NCI-H1436 (cell line): Measurements from ENCODE around the gene CAMK2D.

ENCODE experiments used
- DNase-seq: peaks from one replicate; lab custom pipeline; 2025; lab: John Stamatoyannopoulos, UW

The CAMK2D gene

GRCh38 chr4:113604955-113605354 lies 156.6 kb downstream of the CAMK2D start:
- DNase-seq = no peak

DNA sequence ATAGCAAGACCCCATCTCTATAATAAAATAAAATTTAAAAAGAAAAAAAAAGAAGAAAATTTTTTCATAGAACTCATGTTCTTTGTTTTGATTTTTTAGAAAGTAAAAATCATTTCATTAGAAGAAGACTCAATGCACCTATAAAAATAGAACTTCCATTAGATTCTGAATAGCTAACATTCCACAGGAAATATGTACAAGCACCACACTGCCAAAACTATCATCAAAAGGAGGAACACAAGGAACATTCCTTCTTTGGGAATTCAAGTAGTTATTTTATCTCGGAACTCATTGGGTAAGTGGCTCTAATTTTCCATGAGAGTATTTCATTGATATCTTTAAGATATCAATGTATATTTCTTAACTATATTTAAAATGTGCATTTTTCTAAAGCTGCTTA lies 157.6 kb downstream of the CAMK2D start:
- DNase-seq = no peak

DNA sequence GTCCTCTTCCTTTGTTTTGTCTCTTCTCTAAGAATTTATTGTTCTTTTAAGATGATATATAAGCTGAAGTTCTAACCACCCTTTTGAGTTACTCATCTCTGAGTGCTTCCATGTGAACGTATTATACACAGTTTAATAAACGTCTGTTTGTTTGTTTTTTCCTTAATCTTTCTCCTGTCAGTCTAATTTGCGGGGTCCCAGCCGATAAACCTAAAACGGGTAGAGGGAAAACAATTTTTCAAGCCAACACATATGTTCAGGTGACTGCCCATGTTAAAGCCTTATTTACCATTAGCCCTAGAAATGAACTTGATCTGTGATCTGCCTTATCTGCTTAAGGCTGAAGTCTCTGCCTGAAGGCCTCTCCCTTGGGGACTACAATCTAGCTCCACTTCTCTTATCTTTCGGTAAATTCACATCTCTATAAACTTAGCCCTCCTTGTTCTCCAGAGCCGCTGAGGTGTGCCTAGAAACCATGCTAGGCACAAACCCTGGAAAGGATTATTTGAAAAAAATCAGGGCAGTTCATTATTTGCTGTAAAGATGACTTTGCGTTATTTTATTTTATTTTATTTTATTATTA lies 158.8 kb downstream of the CAMK2D start:
- no peak for DNase-seq

- no peak for DNase-seq
Observed at GRCh38 chr4:113601636-113602035, 159.9 kb downstream of the CAMK2D start.

DNA sequence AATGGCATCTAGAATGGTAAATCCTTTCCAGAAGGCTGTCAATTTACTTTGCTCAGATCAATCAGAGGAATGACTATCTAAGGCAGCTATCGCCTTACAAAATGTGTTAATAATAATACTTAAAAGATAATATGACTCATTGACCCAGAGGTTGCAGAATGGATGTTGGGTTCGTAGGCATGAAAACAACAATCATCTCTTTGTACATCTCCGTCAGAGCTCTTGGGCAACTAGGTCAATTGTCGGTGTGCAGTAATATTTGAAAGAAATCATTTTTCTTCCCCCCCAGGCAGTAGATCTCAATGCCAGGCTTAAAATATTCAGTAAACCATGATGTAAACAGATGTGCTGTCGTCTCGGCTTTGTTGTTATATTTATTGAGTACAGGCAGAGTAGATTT lies 165.1 kb downstream of the CAMK2D start:
- DNase-seq = no peak

GRCh38 chr4:113594231-113594556 lies 167.3 kb downstream of the CAMK2D start:
- DNase-seq = no peak

GRCh38 chr4:113593400-113594230 lies 167.9 kb downstream of the CAMK2D start:
- DNase-seq = no peak

- DNase-seq = no peak
Observed at GRCh38 chr4:113591982-113592381, 169.6 kb downstream of the CAMK2D start.

DNA sequence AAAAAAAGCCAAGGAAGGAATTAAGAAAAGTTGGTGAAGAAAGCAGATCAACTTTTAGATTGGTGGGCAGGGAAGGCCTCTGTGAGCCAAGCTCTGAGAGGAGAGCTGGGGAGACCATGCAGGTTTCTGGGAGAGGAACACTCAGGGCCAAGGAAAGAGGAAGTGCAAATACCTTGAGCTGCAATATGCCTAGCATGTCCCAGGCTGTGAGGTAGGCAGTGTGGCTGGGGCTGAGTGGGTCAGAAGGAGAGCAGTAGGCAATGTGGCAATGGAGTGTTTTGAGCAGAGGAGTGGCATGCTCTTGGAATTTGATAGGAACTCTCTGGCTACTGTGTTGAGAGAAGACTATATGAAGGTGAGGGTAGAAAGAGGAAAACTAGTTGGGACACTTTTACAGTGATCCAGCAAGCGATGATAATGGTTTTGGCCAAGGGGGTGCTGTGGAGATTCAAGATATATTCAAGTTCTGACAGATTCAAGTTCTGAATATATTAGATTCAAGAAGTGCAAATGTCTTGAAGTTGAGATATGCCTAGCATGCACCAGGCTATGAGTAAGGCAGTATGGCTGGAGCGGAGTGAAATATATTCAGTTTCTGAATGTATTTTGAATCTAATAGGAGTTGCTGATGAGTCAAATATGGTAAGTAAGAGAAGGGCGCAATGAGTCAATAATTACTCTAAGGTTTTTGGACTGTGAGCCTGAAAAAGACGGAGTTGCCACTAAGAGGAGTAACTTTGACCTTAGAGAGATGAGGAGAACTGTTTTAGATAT lies 172.5 kb downstream of the CAMK2D start:
- DNase-seq = no peak

GRCh38 chr4:113587640-113588275 lies 173.8 kb downstream of the CAMK2D start:
- no peak for DNase-seq

GRCh38 chr4:113587156-113587555 lies 174.4 kb downstream of the CAMK2D start:
- DNase-seq = no peak

DNA sequence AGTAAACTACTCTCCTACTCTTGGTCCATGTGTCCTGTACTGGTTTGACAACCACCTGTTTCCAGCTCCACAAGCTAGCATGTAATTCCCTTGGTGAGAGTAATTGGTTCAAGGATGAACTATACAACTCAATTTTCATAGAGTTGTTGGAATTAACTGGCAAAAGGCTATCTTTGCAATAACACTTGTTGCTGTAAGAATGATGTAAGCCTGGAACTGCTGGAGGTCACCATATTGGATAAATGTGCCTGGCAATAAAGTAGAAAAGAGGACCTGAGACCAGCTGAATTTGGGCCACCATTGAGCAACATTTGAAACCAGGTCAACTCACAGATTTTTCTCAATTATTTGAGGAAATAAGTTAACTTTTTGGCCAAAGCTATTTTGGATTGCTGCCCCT lies 175.5 kb downstream of the CAMK2D start:
- DNase-seq = no peak

DNA sequence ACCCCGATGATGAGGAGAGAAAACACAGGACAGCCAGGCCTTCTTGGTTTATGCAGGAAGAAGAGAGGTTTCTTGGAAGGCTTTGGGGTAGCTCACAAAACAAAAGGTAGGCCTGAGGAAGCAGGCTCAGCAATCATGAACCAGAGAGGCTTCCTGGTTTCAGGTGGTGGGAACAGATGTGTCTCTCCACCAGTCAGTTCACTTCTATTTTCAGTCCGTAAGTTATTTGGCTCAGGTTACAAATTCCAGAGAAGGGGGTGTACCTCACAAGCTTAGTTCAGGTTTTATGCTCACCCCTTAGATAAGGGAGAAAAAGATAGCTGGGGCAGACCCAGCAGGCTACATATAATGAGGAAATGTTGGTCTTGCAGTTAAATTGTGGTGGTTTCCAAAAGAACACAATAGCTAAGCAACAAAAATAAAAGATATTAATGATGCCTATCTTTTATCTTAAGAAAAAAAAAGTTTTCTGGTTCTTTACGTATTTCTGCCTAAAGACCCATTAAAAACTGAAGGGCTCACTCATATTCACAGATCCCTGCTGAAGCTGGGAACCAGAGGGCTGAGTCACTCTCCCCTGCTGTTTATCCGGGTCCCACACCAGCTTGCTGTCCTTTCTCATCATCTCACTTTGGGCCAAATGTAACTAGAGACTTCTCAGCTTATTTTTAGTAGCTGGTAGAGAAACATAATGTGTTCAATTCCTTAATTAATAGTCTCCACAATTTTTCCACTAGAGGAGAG lies 177.0 kb downstream of the CAMK2D start:
- no peak for DNase-seq

GRCh38 chr4:113582737-113583136 lies 178.8 kb downstream of the CAMK2D start:
- DNase-seq = no peak

- DNase-seq = no peak
Observed at GRCh38 chr4:113579360-113579759, 182.2 kb downstream of the CAMK2D start.

- no peak for DNase-seq
Observed at GRCh38 chr4:113576947-113577678, 184.4 kb downstream of the CAMK2D start.

DNA sequence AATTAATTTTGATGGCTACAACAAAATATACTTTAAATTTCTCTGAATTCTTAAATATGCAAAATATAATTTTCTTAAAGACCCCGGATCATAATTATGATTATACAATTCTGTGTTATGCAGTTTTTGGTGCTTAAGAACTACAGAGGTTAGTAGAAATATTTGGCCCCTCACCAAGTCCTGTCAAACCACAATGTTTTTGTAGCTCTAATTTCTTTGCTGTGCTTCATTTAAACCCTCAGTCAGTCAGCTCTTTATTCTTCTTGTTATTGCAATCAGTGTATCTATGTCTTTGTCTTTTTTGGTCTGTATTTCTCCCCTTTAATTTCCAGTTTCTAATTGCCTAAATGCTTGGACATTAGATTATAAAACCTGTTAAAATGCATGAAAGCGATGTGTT lies 186.1 kb downstream of the CAMK2D start:
- no peak for DNase-seq

- no peak for DNase-seq
Observed at GRCh38 chr4:113574636-113575103, 186.9 kb downstream of the CAMK2D start.

GRCh38 chr4:113572620-113573019 lies 188.9 kb downstream of the CAMK2D start:
- no peak for DNase-seq

DNA sequence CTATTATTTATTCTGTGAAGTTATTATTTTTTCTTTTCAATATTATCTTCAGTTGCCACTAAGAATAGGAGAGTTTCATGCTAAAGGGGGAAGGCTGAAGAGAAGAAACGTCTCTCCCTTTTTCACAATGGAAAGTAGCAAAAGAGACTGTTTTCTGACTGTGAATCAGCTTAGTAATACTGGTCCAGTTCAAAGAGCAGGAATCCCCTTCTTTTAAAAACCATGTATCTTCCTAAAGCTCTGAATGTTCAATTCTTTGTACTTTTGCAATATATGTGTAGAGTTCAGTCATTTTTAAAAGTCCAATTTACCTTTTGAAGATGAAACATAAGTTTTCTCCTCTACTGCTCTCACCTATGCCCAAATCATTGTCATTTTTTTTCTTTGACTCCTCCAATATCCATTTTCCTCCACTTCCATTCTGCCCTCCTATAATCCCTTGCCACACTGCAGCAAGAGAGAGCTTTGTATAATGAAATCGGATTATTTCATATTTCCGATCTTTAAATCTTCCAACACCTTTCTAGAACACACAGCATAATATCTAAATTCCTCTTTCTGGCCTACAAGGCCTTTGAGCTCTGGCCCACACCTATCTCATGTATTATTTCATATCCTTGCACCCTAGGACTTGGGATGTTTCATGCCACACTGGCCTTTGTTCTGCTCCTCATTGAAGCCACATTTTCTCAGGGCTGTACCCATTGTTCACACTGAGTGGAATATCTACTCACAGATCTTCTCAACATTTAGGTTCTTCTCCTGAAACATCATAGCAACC lies 195.3 kb downstream of the CAMK2D start:
- DNase-seq = no peak

DNA sequence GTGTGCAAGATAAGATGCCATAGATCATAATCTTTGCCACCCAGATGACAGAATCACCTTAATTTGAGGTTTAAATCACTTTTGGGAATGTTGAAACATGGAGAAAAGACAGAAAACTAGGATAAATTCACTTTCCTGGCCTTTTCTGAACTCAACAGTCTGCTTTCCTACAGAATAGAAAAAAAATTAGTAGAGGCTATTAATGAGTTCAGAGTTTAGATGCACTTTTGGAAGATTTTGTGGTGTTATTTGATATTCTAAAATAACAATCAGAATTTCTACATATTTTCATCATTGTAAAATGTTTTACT lies 195.9 kb downstream of the CAMK2D start:
- DNase-seq = no peak
